ENCODE data around the gene ZNF155. TPM values are rescaled to one million over a fixed set of nuclear protein-coding genes. Genes with fewer than 3 reads are reported as not detected.
"Not testable (repeated sequence)": the region's sequence is repeated elsewhere in the genome, so short reads cannot be mapped to it uniquely, and the experiment has no call there.

The ZNF155 gene
- 2.3 and 4.5 TPM in 2 replicates for total RNA-seq (2014; rRNA removed; shearing (Covaris generic); ENCODE audit: low replicate concordance)

DNA sequence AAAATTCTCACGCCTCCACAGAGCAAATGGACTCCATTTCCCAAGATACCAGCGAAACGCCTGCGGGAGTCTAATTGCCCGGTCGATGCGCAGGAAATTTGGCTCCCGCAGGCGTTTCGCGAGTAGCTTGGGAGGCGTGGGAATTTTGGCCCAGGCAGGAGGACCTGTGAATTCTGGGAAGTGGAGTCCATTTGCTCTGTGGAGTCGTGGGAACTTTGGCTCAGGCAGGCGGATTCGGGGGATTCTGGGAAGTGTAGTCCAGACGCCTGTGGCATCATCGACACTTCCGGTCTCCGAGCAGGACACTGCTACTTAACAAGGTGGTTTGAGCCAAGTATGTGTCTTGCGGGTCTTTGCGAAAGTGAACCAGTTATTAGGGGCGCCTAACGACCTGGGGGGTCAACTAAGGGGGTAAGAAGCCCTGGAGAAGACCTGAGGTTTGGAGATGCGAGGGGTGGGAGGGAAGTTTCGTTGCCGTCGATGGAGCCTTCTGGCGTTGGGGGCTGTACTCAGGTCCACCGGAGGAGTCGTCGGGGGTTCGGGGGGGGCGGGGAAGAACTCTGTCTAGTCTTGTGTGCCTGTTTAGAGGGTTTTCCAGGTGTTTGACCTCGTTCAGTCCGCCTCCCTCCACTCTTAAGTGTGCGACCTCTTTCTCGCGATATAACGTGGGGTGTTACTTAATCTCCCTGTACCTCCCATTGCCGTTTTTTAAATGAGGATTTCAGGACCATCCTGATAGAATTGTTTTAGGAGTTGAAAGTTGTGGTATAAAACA lies at the start of gene ZNF155:
ZNF155 (plus strand) TSS at position 277 of the 775 bp plus-strand sequence. CDS start 4,356 bp downstream, outside the sequence.
- peaks cover 6% of the 10 kb centered on the region for H3K9me3 ChIP-seq
- H3K36me3 ChIP-seq: no peaks in the 10 kb centered on the region
- peak; percentile 93 for DNase-seq
- peak within 1 kb of the TSS; percentile 63 for H3K4me3 ChIP-seq
- no peaks in the 10 kb centered on the region for H3K27me3 ChIP-seq

DNA sequence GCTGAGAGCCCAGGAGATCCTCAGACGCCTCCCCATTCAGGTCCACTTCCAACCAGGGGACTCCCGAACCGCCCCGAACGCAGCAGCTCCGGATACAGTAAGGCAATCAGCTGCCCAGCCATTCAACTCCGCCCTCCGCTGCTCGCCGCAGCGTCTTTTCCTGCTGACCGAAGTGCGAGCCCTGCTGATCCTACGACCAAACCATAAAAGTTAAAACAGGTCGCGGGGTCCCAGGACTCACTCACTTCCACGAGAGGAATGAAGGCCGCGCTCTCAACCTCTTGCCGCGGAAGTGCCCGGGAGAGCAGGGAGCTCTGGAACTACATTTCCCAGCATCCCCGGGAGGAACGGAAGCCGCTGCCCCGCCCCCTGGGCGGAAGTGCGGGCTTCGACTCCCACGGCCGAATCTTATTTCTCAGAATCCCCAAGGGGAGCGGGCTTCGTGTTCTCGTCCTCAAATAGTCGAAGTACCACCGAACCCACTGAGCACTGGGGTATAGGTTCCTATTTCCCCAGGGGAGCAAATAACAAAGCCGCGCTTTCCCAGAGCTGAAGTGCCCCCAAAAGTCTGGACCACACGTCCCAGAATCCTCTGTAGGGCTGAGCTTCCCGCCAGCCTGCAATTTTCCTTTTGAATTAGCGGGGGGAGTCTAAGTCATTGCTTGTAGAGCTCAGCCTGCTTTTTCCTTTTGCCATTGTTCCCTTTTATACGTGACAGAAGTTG lies 48.8 kb upstream of the ZNF155 start, which contains the start of gene ZNF45:
ZNF45 (minus strand) TSS at position 298 of the 724 bp plus-strand sequence. CDS start 13,097 bp downstream, outside the sequence.
- Histone ChIP-seq H3K27me3 (no peaks in the 10 kb centered on the region), H3K36me3 (peaks cover 28% of the 10 kb centered on the region), H3K9me3 (peaks cover 25% of the 10 kb centered on the region), H3K4me3 (peak within 1 kb of the TSS; percentile 75)
- DNase-seq: peak; percentile 93

DNA sequence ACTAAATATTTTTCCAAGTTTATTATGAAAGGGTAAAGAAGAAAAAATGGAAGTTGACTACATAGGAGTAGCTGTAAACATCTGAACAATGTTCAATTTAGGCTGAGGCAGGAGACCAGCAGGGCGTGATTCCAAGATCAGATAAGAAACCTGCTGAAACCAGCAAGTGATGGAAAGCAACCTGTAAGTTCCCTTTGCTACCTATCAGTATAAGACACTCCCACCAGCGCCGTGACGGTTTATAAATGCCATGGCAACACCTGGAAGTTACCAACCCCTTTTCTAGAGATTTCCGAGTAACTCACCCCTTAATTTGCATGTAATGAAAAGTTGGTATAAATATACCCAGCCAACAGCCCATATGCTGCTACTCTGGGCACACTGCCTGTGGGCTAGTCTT lies 47.8 kb upstream of the ZNF155 start:
- peaks cover 30% of the 10 kb centered on the region for H3K9me3 ChIP-seq
- DNase-seq: no peak
- H3K4me3 ChIP-seq: no peak overlapping the region
- H3K27me3 ChIP-seq: no peaks in the 10 kb centered on the region
- H3K36me3 ChIP-seq: peaks cover 17% of the 10 kb centered on the region

DNA sequence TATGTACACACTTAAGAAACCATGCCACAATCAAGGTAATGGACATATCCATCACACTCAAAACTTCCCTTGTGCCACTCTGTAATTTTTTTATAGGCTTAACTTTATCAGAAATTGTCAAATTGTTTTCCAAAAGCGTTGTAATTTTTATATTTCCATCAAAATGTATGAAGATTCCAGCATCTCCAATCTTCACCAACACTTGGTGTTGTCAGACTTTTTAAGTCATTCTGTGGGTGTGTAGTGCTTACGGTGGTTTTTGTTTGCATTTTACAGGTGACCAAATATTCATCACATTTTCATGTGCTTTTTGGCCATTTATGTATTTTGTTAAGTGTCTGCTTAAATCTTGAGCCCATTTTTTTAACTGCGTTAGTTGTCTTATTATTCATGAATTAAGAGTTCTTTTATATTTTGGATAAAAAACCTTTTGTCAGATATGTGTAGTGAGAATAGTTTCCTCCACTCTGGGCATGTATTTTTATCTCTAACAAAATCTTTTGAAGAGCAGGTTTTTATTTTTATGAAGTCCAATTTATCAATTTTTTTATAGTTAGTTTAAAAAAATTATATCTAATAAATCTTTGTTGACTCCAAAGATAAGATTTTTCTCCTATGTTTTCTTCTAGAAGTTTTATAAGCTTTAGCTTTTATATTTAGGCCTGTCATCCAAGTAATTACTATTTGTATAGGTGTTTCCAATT lies 44.3 kb upstream of the ZNF155 start:
- no peak for DNase-seq
- peaks cover 30% of the 10 kb centered on the region for H3K9me3 ChIP-seq
- H3K4me3 ChIP-seq: no peak overlapping the region
- H3K36me3 ChIP-seq: no peaks in the 10 kb centered on the region
- no peaks in the 10 kb centered on the region for H3K27me3 ChIP-seq

DNA sequence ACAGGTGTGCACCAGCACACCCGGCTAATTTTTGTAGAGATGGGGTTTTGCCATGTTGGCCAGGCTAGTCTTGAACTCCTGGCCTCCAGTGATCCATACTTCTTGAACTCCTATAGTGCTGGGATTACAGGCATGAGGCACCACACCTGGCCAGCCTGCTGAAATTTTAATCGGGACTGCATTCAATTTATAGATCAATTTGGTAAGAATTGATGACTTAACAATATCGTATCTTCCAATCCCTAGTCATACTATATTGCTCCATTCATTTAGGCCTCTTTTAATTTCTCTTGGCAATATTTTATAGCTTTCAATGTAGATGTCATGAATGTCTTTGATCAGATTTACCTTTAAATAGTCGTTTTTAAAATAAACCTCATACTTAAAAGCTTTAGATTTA lies 43.3 kb upstream of the ZNF155 start:
- H3K27me3 ChIP-seq: no peaks in the 10 kb centered on the region
- H3K36me3 ChIP-seq: no peaks in the 10 kb centered on the region
- no peak overlapping the region for H3K4me3 ChIP-seq
- DNase-seq: no peak
- H3K9me3 ChIP-seq: peaks cover 32% of the 10 kb centered on the region

DNA sequence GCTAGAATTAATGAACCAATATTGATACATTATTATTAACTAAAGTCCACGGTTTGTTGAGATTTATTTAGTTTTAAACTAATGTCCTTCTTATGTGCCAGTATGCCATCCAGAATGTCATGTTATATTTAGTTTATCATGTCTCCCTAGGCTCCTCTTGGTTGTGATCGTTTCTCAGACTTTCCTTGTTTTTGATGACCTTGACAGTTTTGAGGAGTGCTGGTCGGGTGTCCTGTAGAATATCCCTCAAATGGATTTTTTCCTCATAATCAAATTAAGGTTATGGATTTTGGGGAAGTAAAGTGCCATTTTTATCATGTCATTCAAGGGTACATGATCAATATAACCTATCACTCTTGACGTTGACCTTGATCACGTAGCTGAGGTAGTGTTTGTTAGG lies 42.8 kb upstream of the ZNF155 start:
- H3K9me3 ChIP-seq: peaks cover 32% of the 10 kb centered on the region
- no peaks in the 10 kb centered on the region for H3K27me3 ChIP-seq
- no peak for DNase-seq
- no peaks in the 10 kb centered on the region for H3K36me3 ChIP-seq
- H3K4me3 ChIP-seq: no peak overlapping the region

DNA sequence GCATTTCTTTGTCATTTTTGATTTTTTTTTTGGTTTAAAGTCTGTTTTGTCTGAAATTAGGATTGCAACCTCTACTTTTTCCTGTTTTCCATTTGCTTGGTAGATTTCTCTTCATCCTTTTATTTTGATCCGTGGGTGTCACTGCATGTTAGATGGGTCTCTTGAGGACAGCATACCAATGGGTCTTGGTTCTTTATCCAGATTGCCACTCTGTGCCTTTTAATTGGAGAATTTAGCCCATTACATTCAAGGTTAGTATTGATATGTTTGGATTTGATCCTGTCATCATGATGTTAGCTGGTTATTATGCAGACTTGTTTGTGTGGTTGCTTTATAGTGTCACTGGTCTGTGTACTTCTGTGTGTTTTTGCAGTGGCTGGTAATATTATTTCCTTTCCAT lies 36.6 kb upstream of the ZNF155 start:
- DNase-seq, H3K4me3 ChIP-seq, H3K36me3 ChIP-seq, H3K27me3 ChIP-seq: not testable (repeated sequence)
- peaks cover 30% of the 10 kb centered on the region for H3K9me3 ChIP-seq

DNA sequence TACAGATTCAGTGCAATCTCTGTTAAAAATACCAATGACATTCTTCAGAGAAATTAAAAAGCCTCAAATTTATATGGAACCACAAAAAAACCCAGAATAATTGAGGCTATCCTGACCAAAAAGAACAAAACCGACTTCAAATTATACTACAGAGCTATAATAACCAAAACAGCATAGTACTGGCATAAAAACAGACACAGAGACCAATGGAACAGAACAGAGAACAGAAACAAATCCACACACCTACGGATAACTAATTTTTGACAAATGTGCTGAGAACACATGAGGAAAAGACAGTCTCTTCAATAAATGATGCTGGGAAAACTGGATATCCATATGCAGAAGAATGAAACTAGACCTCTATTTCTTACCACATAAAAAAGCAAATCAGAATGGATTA lies 34.2 kb upstream of the ZNF155 start:
- not testable (repeated sequence) for H3K4me3 ChIP-seq, H3K36me3 ChIP-seq, H3K27me3 ChIP-seq, DNase-seq
- H3K9me3 ChIP-seq: peaks cover 30% of the 10 kb centered on the region

DNA sequence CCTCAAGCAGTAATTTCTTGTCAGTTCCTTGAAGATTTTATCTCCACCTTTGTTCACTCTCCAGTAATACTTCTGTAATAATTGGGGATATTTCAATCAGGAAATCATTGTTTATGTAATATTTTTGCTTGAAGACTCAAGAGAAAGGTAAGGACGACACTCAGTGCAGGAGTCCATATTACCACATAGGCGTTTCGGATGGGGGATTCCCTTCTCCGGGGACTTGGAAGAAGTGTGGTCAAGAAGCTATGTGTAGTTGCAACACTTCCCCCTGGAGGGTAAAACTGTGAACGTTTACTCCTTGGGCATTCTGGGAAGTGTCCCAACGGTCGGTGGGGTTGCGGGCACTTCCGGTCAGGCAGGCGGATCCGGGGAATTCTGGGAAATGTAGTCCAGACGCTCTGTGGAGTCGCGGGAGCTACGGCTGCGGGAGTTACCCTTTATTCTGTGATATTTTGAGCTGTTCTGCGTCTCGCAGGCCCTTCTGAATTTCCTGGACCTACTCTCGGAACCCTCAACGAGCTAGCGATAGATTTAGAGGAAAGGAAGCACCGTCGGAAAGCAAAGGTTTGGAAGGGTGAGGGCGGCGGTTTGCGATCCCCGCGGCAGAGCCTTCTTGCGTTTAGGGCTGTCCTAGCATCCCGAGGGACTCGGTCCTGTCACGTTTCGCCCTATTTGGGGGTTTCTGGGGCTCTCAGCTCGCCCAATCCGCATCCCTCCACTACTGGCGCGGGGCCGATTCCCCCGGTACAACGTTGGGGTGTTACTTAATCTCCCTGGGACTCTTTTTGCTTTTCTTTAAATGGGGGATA lies 32.9 kb upstream of the ZNF155 start, which contains the start of gene ZNF221:
ZNF221 (plus strand) TSS at position 395 of the 812 bp plus-strand sequence. CDS start 11,499 bp downstream, outside the sequence.
- peak; percentile 94 for DNase-seq
- Histone ChIP-seq H3K27me3 (no peaks in the 10 kb centered on the region), H3K36me3 (no peaks in the 10 kb centered on the region), H3K4me3 (peak within 1 kb of the TSS; percentile 59), H3K9me3 (peaks cover 24% of the 10 kb centered on the region)

DNA sequence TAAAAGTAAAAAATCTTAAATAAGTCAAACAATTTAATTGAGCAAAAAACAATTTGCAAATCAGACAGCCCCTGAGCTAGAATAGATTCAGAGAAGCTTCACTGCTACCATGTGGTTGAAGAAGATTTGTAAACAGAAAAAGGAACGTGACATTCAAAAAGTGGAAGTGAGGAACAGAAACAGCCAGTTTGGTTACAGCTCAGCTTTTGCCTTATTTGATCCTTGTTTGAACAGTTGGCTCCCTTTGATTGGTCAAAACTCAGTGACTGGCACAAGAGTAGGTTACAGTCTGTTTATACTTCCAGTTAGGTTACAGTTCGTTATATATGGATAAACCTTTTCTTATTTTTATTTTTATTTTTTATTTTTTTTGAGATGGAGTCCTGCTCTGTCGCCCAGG lies 27.2 kb upstream of the ZNF155 start:
- H3K27me3 ChIP-seq: no peaks in the 10 kb centered on the region
- H3K4me3 ChIP-seq: no peak overlapping the region
- peaks cover 5% of the 10 kb centered on the region for H3K9me3 ChIP-seq
- no peak for DNase-seq
- H3K36me3 ChIP-seq: no peaks in the 10 kb centered on the region; the same call in 1 of the 2 replicates

DNA sequence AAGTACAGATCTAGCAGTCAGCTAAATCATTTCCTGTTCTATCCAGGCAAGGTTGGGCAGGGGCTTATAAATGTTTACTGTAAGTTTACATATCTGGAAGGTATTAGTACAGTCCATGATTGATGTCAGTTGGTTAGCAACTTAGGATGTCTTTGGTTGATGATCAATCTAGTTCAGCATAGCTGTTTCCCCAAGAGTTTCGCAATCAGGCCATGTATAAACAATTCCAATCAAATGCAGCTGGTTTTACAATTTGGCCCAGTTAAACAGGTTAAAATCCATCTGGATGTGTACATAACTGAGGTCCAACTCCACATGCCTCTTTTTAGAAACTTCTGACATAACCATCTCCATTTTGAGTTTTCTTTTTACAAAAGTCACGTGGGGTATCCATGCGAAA lies 26.1 kb upstream of the ZNF155 start:
- H3K36me3 ChIP-seq: no peaks in the 10 kb centered on the region; the same call in 1 of the 2 replicates
- no peaks in the 10 kb centered on the region for H3K27me3 ChIP-seq
- peaks cover 8% of the 10 kb centered on the region for H3K9me3 ChIP-seq
- no peak overlapping the region for H3K4me3 ChIP-seq
- DNase-seq: no peak

DNA sequence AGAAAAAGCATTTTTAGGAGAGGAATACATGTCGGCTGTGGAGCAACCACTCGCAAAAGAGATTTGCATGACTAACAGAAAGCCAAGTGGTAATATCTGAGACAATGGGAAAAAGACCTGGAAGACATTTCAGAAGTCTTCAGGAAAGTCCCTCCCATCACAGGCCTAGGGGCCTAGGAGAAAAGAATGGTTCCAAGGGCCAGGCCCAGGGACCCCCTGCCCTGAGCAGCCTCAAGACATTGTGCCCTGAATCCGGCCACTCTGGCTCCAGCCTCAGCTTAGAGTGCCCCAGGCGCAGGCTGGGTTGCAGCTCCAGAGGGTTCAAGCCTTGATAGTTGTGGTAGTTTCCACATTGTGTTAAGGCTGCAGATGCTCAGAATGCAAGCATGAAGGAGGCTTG lies 23.6 kb upstream of the ZNF155 start:
- Histone ChIP-seq H3K9me3 (peaks cover 31% of the 10 kb centered on the region), H3K4me3 (no peak overlapping the region), H3K36me3 (peaks cover 16% of the 10 kb centered on the region), H3K27me3 (no peaks in the 10 kb centered on the region)
- DNase-seq: no peak

DNA sequence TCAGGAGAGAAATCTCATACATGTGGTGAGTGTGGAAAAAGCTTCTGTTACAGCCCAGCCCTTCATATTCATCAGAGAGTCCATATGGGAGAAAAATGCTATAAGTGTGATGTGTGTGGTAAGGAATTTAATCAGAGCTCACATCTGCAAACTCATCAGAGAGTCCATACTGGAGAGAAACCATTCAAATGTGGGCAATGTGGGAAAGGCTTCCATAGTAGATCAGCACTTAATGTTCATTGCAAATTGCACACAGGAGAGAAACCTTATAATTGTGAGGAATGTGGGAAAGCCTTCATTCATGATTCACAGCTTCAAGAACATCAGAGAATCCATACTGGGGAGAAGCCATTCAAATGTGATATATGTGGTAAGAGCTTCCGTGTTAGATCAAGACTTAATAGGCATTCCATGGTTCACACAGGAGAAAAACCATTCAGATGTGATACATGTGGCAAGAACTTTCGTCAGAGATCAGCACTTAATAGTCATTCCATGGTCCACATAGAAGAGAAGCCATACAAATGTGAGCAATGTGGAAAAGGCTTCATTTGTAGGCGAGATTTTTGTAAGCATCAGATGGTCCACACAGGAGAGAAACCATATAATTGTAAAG lies 17.8 kb upstream of the ZNF155 start:
- Histone ChIP-seq H3K9me3 (peaks cover 71% of the 10 kb centered on the region), H3K4me3 (no peak overlapping the region), H3K27me3 (no peaks in the 10 kb centered on the region), H3K36me3 (peaks cover 44% of the 10 kb centered on the region)
- DNase-seq: no peak

DNA sequence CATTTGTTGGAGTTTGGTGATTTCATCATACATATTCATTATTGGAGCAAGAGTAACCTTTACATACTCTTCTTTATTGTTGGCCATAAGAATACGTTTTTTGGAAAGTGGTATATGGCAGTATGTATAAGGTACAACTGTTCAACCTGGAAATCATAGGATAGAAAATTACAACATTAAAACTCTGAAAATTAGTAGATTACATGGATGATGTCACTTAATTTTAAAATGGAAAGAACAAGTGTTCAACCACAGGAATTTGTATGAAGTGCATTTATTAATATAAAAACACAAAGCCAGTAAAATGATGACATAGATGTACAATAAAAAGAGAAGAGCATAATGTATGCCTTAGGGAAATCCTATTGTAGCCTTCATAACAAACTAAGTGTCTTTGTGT lies 7.3 kb upstream of the ZNF155 start:
- Histone ChIP-seq H3K36me3 (no peaks in the 10 kb centered on the region), H3K27me3 (no peaks in the 10 kb centered on the region), H3K4me3 (no peak overlapping the region), H3K9me3 (peaks cover 47% of the 10 kb centered on the region)
- no peak for DNase-seq

DNA sequence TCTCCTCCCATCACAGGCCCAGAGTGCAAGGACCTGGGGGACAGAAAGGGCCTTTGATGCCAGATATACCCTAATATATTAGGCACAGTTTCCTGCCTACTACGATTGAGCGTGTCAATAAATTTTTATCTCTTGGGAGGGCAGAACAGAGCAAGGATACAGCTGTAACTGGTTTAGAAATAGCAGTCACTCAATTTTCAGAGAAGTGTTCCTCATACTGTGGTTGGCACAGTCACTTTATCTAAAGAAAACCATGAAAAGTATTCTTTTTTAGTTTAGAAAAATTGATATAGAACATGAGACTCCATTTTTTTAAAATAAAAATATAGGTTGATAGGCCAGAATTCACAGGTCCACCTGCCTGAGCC lies 460 bp upstream of the ZNF155 start:
- no peaks in the 10 kb centered on the region for H3K27me3 ChIP-seq
- peak overlapping the region; percentile 63 for H3K4me3 ChIP-seq
- no peak for DNase-seq
- H3K9me3 ChIP-seq: peaks cover 9% of the 10 kb centered on the region
- no peaks in the 10 kb centered on the region for H3K36me3 ChIP-seq

DNA sequence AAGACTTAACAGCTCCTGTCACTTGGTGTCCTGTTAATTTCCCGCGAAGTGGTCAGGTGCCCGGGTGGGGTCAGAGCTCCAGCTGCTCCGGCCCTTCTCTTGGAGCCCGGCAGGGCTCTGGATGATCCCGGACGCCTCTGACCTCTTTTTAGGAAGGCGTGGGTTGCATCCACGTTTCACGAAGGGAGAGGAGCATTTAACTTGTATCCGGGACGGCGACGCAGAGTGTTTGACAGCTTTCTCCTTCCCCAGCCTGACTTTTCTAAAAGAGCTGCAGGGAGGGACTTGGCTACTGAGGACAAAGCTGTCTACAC lies 656 bp downstream of the ZNF155 start:
- no peak for DNase-seq
- Histone ChIP-seq H3K9me3 (peaks cover 6% of the 10 kb centered on the region; the same call in 1 of the 2 replicates), H3K27me3 (no peaks in the 10 kb centered on the region), H3K4me3 (peak overlapping the region; percentile 63), H3K36me3 (no peaks in the 10 kb centered on the region)

Measured in MG63 (cell line).